ENCODE measurements around the gene C4BPB. TPM values are rescaled to one million over a fixed set of nuclear protein-coding genes. Genes with fewer than 3 reads are reported as not detected.

The C4BPB gene
- total and polyA plus RNA-seq, 2 of the 13 experiments (the other 11 are each of a cell fraction or from before 2014, with no cell fraction given) = 155 to 266 TPM

- TF ChIP-seq ZNF30 (CRISPR knock-in tag; IDR thresholded peaks at IDR 0.05) = no peak
These were observed 3.9 kb upstream of the C4BPB start (continued) for GRCh38 chr1:207084701-207085180.

DNA sequence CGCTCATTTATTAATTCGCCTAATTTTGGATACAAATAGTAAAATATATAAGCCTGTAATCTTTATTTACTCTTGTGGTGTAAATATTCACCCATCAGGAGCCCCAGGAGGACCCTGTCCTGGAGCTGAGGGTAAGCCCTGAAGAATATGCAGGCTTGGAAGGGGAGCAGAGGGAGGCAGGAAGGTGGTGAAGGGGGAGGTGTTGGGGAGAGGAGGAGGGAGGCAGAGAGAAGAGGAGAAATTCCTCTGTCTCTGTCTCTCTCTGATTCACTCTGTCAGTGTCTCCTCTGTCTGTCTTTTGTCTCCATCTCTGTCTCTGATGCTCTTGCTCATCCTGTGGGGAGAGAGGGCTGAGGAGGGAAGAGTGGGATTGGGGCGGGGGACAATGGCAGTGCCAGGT lies 2.8 kb upstream of the C4BPB start:
- intact Hi-C loops (cut with micrococcal nuclease; ENCODE audit: unreplicated experiment) (loop anchor here (5.0 kb wide), 2 partner anchors 66 to 236 kb away; partner anchors contain the start of gene CD55), in situ Hi-C loops (cut with HindIII; ENCODE audit: extremely low pct_ligation_motif_present, low pct_unique_long_range_greater_than_20kb) (loop anchor here (5.0 kb wide), 1 partner anchor 321 kb away; no protein-coding TSS in a partner anchor)
- ATAC-seq = no peak
- H3K27me3 ChIP-seq (ENCODE audit: control insufficient read depth in 1 of 2, insufficient read depth in 2 of 2, low read length in 2 of 2) = no peaks in the 10 kb centered on the region; a peak in 1 of 5 replicates
- H4K20me1 ChIP-seq (ENCODE audit: insufficient read depth, low read length) = no peaks in the 10 kb centered on the region
- no peak for FAIRE-seq
- no peaks in the 10 kb centered on the region for H3K9me3 ChIP-seq (ENCODE audit: low read length)
- CTCF ChIA-PET (ENCODE audit: low intra/inter-chr PET ratio, low total read pairs) = interaction anchor here (4.6 kb wide), 1 partner anchor 320 kb away, joined by 26 read pairs; no protein-coding TSS in a partner anchor
- peaks cover 9% of the 10 kb centered on the region for H3K79me2 ChIP-seq (ENCODE audit: insufficient read depth, low read length)
- H3K36me3 ChIP-seq (replicated peaks in 1 of 2; ENCODE audit: control insufficient read depth in 1 of 2, insufficient read depth in 2 of 2, low read length in 2 of 2) = no peaks in the 10 kb centered on the region
- 77% methylated on average over 3 of the region's 3 CpGs for WGBS (ENCODE audit: low lambda C conversion rate)
- no peak overlapping the region for H2AFZ ChIP-seq (ENCODE audit: low read length)
- BruUV-seq (replicated peaks) = no TSS peak
- TF ChIP-seq HNRNPK (IDR thresholded peaks at IDR 0.05; ENCODE audit: low read depth, low read length, poor library complexity, severe bottlenecking) (peak; percentile 44), ZNF800 (CRISPR knock-in tag; IDR thresholded peaks at IDR 0.05) (no peak)
- POLR2A ChIA-PET = no interaction called here
- DNase-seq (ENCODE audit: low spot score) = no peak
- H3K4me2 ChIP-seq (ENCODE audit: low read depth, low read length) = no peak overlapping the region
- H3K9ac ChIP-seq (ENCODE audit: insufficient read depth, low read depth, low read length) = no peak overlapping the region
- no peak overlapping the region for H3K27ac ChIP-seq (ENCODE audit: extremely low read length, insufficient read depth, low read length)
- no peak overlapping the region for H3K4me3 ChIP-seq (replicated peaks in 1 of 3; ENCODE audit: insufficient read depth in 1 of 3, low read depth in 2 of 3, low read length in 3 of 3)
- H3K4me1 ChIP-seq (ENCODE audit: insufficient read depth, low read length) = peaks cover 61% of the 10 kb centered on the region
